ENCODE data around the gene ABHD15. TPM values are rescaled to one million over a fixed set of nuclear protein-coding genes. Genes with fewer than 3 reads are reported as not detected.

ABHD15 gene
- 5.2 TPM for total RNA-seq

DNA sequence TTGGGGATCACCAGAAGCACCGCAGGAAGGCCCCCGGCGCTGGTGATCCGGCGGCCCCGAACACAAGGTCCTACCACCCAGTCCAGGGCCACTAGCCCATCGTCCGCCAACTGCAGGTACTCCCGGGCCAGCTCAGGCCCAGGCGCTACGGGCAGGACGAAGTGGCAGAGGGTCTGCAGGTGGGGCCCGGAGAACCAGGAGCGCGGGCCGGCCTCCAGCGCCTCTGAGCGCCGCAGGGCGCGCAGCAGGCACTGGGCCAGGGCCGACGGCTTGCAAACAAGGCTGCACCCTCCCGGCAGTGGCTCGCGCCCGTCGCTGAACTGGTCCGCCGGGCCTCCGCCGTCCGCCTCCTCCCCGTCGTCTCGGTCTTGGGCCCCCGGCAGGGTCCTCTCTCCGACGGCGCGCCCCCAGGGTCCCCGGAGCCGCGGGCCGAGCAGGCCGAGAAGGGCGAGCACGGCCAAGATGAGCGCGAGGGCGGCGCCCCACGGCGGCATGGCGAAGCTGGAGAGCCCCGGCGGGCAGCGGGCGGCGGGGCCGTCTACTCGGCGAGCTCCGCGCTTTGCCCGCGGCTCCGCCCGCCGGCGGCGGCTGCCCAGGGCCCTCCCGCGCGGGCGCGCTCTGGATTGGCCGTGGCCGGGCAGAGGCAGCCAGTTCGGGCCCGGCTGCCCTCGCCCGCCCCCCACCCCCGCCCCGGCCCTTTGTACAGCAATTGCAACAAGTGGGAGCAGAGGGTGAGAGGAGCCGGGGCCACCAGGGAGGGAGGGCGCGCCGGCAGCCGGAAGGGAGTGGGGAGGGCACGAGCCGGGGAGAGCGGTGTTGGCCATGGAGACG is at the start of gene ABHD15:
Gene ABHD15 (minus strand): TSS at position 565 of the 831 bp plus-strand sequence. CDS start 71 bp downstream, at position 494.
- peak within 1 kb of the TSS; percentile 19 for H3K27ac ChIP-seq (ENCODE audit: low read depth, low read length)
- H3K4me1 ChIP-seq (ENCODE audit: control insufficient read depth in 3 of 3, insufficient read depth in 3 of 3, low read length in 3 of 3) = peaks cover 26 to 45% (median 29%) of the 10 kb centered on the region in 3 donors
- peak within 1 kb of the TSS; percentile 83 to 87 (median 83) for H3K9ac ChIP-seq (ENCODE audit: low read depth in 1 of 3, low read length in 3 of 3)
- no peaks in the 10 kb centered on the region for H3K9me3 ChIP-seq (ENCODE audit: control insufficient read depth in 3 of 3, low read length in 3 of 3)
- H3K27me3 ChIP-seq (ENCODE audit: control insufficient read depth in 3 of 3, insufficient read depth in 3 of 3, low read length in 3 of 3) = peaks cover 0 to 6% (median 0%) of the 10 kb centered on the region in 3 donors
- peaks cover 0 to 8% (median 5%) of the 10 kb centered on the region in 3 donors for H3K36me3 ChIP-seq (ENCODE audit: control insufficient read depth in 3 of 3, insufficient read depth in 3 of 3, low read length in 3 of 3)
- H3K4me3 ChIP-seq (ENCODE audit: low read length in 3 of 3) = peak within 1 kb of the TSS; percentile 86 to 90 (median 87)

GRCh38 chr17:29615492-29616299 is 48.9 kb upstream of the ABHD15 start:
- H3K9me3 ChIP-seq (ENCODE audit: control insufficient read depth in 3 of 3, low read length in 3 of 3) = no peaks in the 10 kb centered on the region
- peak overlapping the region in 2 of 3 donors; percentile 32 to 70 for H3K9ac ChIP-seq (ENCODE audit: low read depth in 1 of 3, low read length in 3 of 3)
- peak overlapping the region; percentile 48 to 67 (median 56) for H3K4me3 ChIP-seq (ENCODE audit: low read length in 3 of 3)
- peak overlapping the region; percentile 47 for H3K27ac ChIP-seq (ENCODE audit: low read depth, low read length)
- H3K27me3 ChIP-seq (ENCODE audit: control insufficient read depth in 3 of 3, insufficient read depth in 3 of 3, low read length in 3 of 3) = no peaks in the 10 kb centered on the region
- H3K4me1 ChIP-seq (ENCODE audit: control insufficient read depth in 3 of 3, insufficient read depth in 3 of 3, low read length in 3 of 3) = peaks cover 71 to 74% (median 73%) of the 10 kb centered on the region in 3 donors
- H3K36me3 ChIP-seq (ENCODE audit: control insufficient read depth in 3 of 3, insufficient read depth in 3 of 3, low read length in 3 of 3) = peaks cover 20 to 27% (median 24%) of the 10 kb centered on the region in 3 donors

DNA sequence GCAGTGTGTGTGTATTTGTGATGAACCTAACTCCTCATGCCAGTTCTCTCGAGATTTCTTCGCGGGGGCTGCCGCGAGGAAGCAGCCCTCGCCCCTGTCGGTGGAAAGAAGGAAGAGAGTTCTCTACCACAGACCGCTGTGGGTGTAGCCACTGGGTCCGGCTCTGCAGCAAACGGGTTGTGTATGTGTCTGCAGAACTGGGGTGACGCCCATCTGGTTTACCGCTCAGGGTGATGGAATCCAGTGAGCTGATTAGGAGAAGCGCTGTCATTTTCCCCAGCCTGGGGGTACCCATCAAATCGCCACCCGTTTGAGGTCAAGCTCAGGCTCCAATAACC is 48.2 kb upstream of the ABHD15 start:
- H3K4me1 ChIP-seq (ENCODE audit: control insufficient read depth in 3 of 3, insufficient read depth in 3 of 3, low read length in 3 of 3) = peaks cover 64 to 67% (median 66%) of the 10 kb centered on the region in 3 donors
- H3K36me3 ChIP-seq (ENCODE audit: control insufficient read depth in 3 of 3, insufficient read depth in 3 of 3, low read length in 3 of 3) = peaks cover 20 to 24% (median 23%) of the 10 kb centered on the region in 3 donors
- H3K9me3 ChIP-seq (ENCODE audit: control insufficient read depth in 3 of 3, low read length in 3 of 3) = no peaks in the 10 kb centered on the region
- H3K27ac ChIP-seq (ENCODE audit: low read depth, low read length) = peak overlapping the region; percentile 47
- peak overlapping the region in 2 of 3 donors; percentile 48 to 56 for H3K4me3 ChIP-seq (ENCODE audit: low read length in 3 of 3)
- H3K9ac ChIP-seq (ENCODE audit: low read depth in 1 of 3, low read length in 3 of 3) = peak overlapping the region in 1 of 3 donors; percentile 77
- no peaks in the 10 kb centered on the region for H3K27me3 ChIP-seq (ENCODE audit: control insufficient read depth in 3 of 3, insufficient read depth in 3 of 3, low read length in 3 of 3)

DNA sequence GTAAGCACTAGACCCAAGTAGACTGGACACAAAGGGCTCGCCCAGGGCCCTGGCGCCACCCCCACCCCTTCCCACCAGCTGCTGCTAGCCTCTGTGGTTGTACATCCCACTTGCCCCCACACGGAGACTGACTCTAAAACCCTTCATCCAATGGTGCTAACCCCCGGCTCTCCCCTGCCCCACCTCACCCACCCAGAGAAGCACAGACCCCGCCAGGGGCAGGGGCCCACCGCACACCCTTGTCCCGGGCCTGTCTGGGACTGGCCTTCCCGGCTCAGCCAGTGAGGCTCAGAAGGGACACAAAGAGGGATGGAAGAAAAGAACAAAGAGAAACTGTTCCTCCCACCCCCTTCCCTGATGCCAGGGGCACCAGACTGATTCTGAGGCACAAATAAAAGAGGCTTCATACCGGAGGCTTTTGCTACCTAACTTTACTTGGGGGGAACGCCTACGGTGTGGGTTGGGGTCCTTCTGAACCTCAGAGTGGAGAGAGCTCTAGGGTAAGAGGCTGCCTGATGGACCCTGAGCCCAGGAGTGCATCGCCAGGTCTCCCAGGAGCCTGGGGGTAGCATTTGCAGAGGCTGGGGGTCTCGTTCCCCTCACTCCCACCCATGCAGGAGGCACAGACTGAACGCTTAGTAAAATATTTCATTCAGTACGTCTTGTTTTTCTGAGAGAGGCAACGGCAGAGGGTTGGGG is 47.7 kb upstream of the ABHD15 start:
- H3K9ac ChIP-seq (ENCODE audit: low read depth in 1 of 3, low read length in 3 of 3) = peak overlapping the region; percentile 33 to 77 (median 38)
- H3K27me3 ChIP-seq (ENCODE audit: control insufficient read depth in 3 of 3, insufficient read depth in 3 of 3, low read length in 3 of 3) = no peaks in the 10 kb centered on the region
- peak overlapping the region; percentile 64 for H3K27ac ChIP-seq (ENCODE audit: low read depth, low read length)

GRCh38 chr17:29613856-29614255 is 47.0 kb upstream of the ABHD15 start:
- peaks cover 58 to 64% (median 62%) of the 10 kb centered on the region in 3 donors for H3K4me1 ChIP-seq (ENCODE audit: control insufficient read depth in 3 of 3, insufficient read depth in 3 of 3, low read length in 3 of 3)
- H3K27me3 ChIP-seq (ENCODE audit: control insufficient read depth in 3 of 3, insufficient read depth in 3 of 3, low read length in 3 of 3) = no peaks in the 10 kb centered on the region
- H3K27ac ChIP-seq (ENCODE audit: low read depth, low read length) = peak overlapping the region; percentile 64
- H3K4me3 ChIP-seq (ENCODE audit: low read length in 3 of 3) = peak overlapping the region; percentile 46 to 70 (median 58)
- peaks cover 17 to 22% (median 17%) of the 10 kb centered on the region in 3 donors for H3K36me3 ChIP-seq (ENCODE audit: control insufficient read depth in 3 of 3, insufficient read depth in 3 of 3, low read length in 3 of 3)
- H3K9ac ChIP-seq (ENCODE audit: low read depth in 1 of 3, low read length in 3 of 3) = peak overlapping the region; percentile 33 to 77 (median 38)
- H3K9me3 ChIP-seq (ENCODE audit: control insufficient read depth in 3 of 3, low read length in 3 of 3) = no peaks in the 10 kb centered on the region

More for the DNA sequence above, 47.7 kb upstream of the ABHD15 start:
- H3K36me3 ChIP-seq (ENCODE audit: control insufficient read depth in 3 of 3, insufficient read depth in 3 of 3, low read length in 3 of 3) = peaks cover 17 to 24% (median 22%) of the 10 kb centered on the region in 3 donors
- no peaks in the 10 kb centered on the region for H3K9me3 ChIP-seq (ENCODE audit: control insufficient read depth in 3 of 3, low read length in 3 of 3)
- H3K4me1 ChIP-seq (ENCODE audit: control insufficient read depth in 3 of 3, insufficient read depth in 3 of 3, low read length in 3 of 3) = peaks cover 59 to 63% (median 62%) of the 10 kb centered on the region in 3 donors
- H3K4me3 ChIP-seq (ENCODE audit: low read length in 3 of 3) = no peak overlapping the region

GRCh38 chr17:29613352-29613837 is 46.6 kb upstream of the ABHD15 start:
- Histone ChIP-seq H3K4me3 (ENCODE audit: low read length in 3 of 3) (peak overlapping the region; percentile 46 to 70 (median 58)), H3K27me3 (ENCODE audit: control insufficient read depth in 3 of 3, insufficient read depth in 3 of 3, low read length in 3 of 3) (no peaks in the 10 kb centered on the region), H3K4me1 (ENCODE audit: control insufficient read depth in 3 of 3, insufficient read depth in 3 of 3, low read length in 3 of 3) (peaks cover 54 to 64% (median 61%) of the 10 kb centered on the region in 3 donors), H3K9ac (ENCODE audit: low read depth in 1 of 3, low read length in 3 of 3) (peak overlapping the region in 2 of 3 donors; percentile 38 to 77), H3K36me3 (ENCODE audit: control insufficient read depth in 3 of 3, insufficient read depth in 3 of 3, low read length in 3 of 3) (peaks cover 13 to 17% (median 14%) of the 10 kb centered on the region in 3 donors), H3K9me3 (ENCODE audit: control insufficient read depth in 3 of 3, low read length in 3 of 3) (no peaks in the 10 kb centered on the region), H3K27ac (ENCODE audit: low read depth, low read length) (peak overlapping the region; percentile 66)

- Histone ChIP-seq H3K9me3 (ENCODE audit: control insufficient read depth in 3 of 3, low read length in 3 of 3) (no peaks in the 10 kb centered on the region), H3K27ac (ENCODE audit: low read depth, low read length) (peak overlapping the region; percentile 66), H3K36me3 (ENCODE audit: control insufficient read depth in 3 of 3, insufficient read depth in 3 of 3, low read length in 3 of 3) (peaks cover 13 to 17% (median 14%) of the 10 kb centered on the region in 3 donors), H3K27me3 (ENCODE audit: control insufficient read depth in 3 of 3, insufficient read depth in 3 of 3, low read length in 3 of 3) (no peaks in the 10 kb centered on the region), H3K4me3 (ENCODE audit: low read length in 3 of 3) (peak overlapping the region in 1 of 3 donors; percentile 6), H3K9ac (ENCODE audit: low read depth in 1 of 3, low read length in 3 of 3) (no peak overlapping the region), H3K4me1 (ENCODE audit: control insufficient read depth in 3 of 3, insufficient read depth in 3 of 3, low read length in 3 of 3) (peaks cover 47 to 57% (median 53%) of the 10 kb centered on the region in 3 donors)
Observed at GRCh38 chr17:29612404-29613280, 45.8 kb upstream of the ABHD15 start.

- Histone ChIP-seq H3K27ac (ENCODE audit: low read depth, low read length) (no peak overlapping the region), H3K36me3 (ENCODE audit: control insufficient read depth in 3 of 3, insufficient read depth in 3 of 3, low read length in 3 of 3) (peaks cover 10 to 17% (median 13%) of the 10 kb centered on the region in 3 donors), H3K4me1 (ENCODE audit: control insufficient read depth in 3 of 3, insufficient read depth in 3 of 3, low read length in 3 of 3) (peaks cover 41 to 51% (median 47%) of the 10 kb centered on the region in 3 donors), H3K9ac (ENCODE audit: low read depth in 1 of 3, low read length in 3 of 3) (no peak overlapping the region), H3K27me3 (ENCODE audit: control insufficient read depth in 3 of 3, insufficient read depth in 3 of 3, low read length in 3 of 3) (no peaks in the 10 kb centered on the region), H3K4me3 (ENCODE audit: low read length in 3 of 3) (no peak overlapping the region), H3K9me3 (ENCODE audit: control insufficient read depth in 3 of 3, low read length in 3 of 3) (no peaks in the 10 kb centered on the region)
Observed at GRCh38 chr17:29612094-29612403, 45.2 kb upstream of the ABHD15 start.

Measured in skeletal muscle tissue (tissue), 4 donors.